PFSK-1 (cell line): ENCODE data around the gene PALLD.

Source experiments
- FOXP2 ChIP-seq: optimal IDR thresholded peaks from 2 replicates; pipeline ENCODE3; 2011; ENCODE audit warnings: borderline replicate concordance, control low read depth, inconsistent platforms; ENCODE audit not compliant: insufficient read depth; ENCODE audit errors: extremely low read length, extremely low read depth
- POLR2AphosphoS5 ChIP-seq: IDR thresholded peaks from 2 replicates; pipeline ENCODE4 v1.6.1; 2012; ENCODE audit warnings: low read depth, mild to moderate bottlenecking, control low read depth, low read length, moderate library complexity
- REST ChIP-seq, 2 experiments: IDR thresholded peaks; 2 replicates each; pipeline versions ENCODE4 v1.6.1 to v1.8.0; 2011 to 2012; ENCODE audit warnings: low read depth in 2 of 2, low read length in 2 of 2, control low read depth in 1 of 2, inconsistent platforms in 1 of 2, mild to moderate bottlenecking in 1 of 2, moderate library complexity in 1 of 2; ENCODE audit not compliant: insufficient read depth in 1 of 2
- SIN3A ChIP-seq: IDR thresholded peaks from 2 replicates; pipeline ENCODE4 v1.6.1; 2012; ENCODE audit warnings: mild to moderate bottlenecking, low read length, moderate library complexity, borderline replicate concordance; ENCODE audit not compliant: insufficient read depth
- TAF1 ChIP-seq: IDR thresholded peaks from 2 replicates; pipeline ENCODE4 v1.6.1; 2012; ENCODE audit warnings: low read length, control low read depth, borderline replicate concordance; ENCODE audit not compliant: insufficient read depth

The PALLD gene

GRCh38 chr4:168538632-168539031 is 41.8 kb downstream of the PALLD start:
- TF ChIP-seq TAF1 (no peak), FOXP2 (no peak), POLR2AphosphoS5 (no peak), SIN3A (no peak), REST (IDR thresholded peaks at IDR 0.05; ENCODE audit: insufficient read depth in 1 of 2, low read depth in 2 of 2, low read length in 2 of 2) (no peak)

GRCh38 chr4:168540086-168540485 is 43.2 kb downstream of the PALLD start:
- no peak for TF ChIP-seq FOXP2
- TF ChIP-seq TAF1: no peak
- no peak for TF ChIP-seq REST (IDR thresholded peaks at IDR 0.05; ENCODE audit: insufficient read depth in 1 of 2, low read depth in 2 of 2, low read length in 2 of 2)
- no peak for TF ChIP-seq POLR2AphosphoS5
- TF ChIP-seq SIN3A: no peak

GRCh38 chr4:168540503-168541265 is 43.8 kb downstream of the PALLD start:
- TF ChIP-seq FOXP2 (no peak), REST (IDR thresholded peaks at IDR 0.05; ENCODE audit: insufficient read depth in 1 of 2, low read depth in 2 of 2, low read length in 2 of 2) (no peak), TAF1 (no peak), POLR2AphosphoS5 (no peak)

GRCh38 chr4:168541266-168541953 is 44.6 kb downstream of the PALLD start:
- TF ChIP-seq FOXP2: no peak
- TF ChIP-seq SIN3A: no peak
- no peak for TF ChIP-seq POLR2AphosphoS5
- TF ChIP-seq TAF1: no peak
- TF ChIP-seq REST (IDR thresholded peaks at IDR 0.05; ENCODE audit: insufficient read depth in 1 of 2, low read depth in 2 of 2, low read length in 2 of 2): no peak

- TF ChIP-seq TAF1 (no peak), POLR2AphosphoS5 (no peak), REST (IDR thresholded peaks at IDR 0.05; ENCODE audit: insufficient read depth in 1 of 2, low read depth in 2 of 2, low read length in 2 of 2) (no peak), FOXP2 (no peak), SIN3A (no peak)
Measured at GRCh38 chr4:168549143-168549542, 52.3 kb downstream of the PALLD start.
